Activated CD8-positive, alpha-beta memory T cell treated with anti-CD3 and anti-CD28 coated beads, Interleukin-2, amount 10 ng/mL, durations not matched to agents 7 days and 5 days (primary cell): ENCODE results near the gene RPAP3. TPM values are rescaled to one million over a fixed set of nuclear protein-coding genes. Genes with fewer than 3 reads are reported as not detected.
A peak's percentile ranks its signal among the peaks of the same experiment; 100 is the strongest.
"Not testable (repeated sequence)": the region's sequence is repeated elsewhere in the genome, so short reads cannot be mapped to it uniquely, and the experiment has no call there.

ENCODE experiments used
- ATAC-seq: fragments of 150-1000 bp; cut with Tn5 transposase; one replicate; pipeline ENCODE4 v1.10.0; 2021; ENCODE audit warnings: moderate library complexity
- CTCF ChIA-PET: fragments of 350-600 bp; sonication (Branson Sonifier 250); formaldehyde crosslinking; loops from one replicate; lab custom pipeline; 2021; ENCODE audit warnings: antibody characterized with exemption; lab: Charles Lee
- DNase-seq: peaks from one replicate; pipeline ENCODE4 v3.0.0-alpha.2; 2020
- H3K27ac Mint-ChIP-seq: one replicate; pipeline ENCODE4 v1.8.0; 2021; ENCODE audit warnings: mild to moderate bottlenecking, mixed read lengths
- H3K27me3 Mint-ChIP-seq: one replicate; pipeline ENCODE4 v1.8.0; 2021; ENCODE audit warnings: mixed read lengths
- H3K36me3 Mint-ChIP-seq: one replicate; pipeline ENCODE4 v1.8.0; 2021; ENCODE audit warnings: mild to moderate bottlenecking, mixed read lengths
- H3K4me1 Mint-ChIP-seq: one replicate; pipeline ENCODE4 v1.8.0; 2021; ENCODE audit warnings: mixed read lengths
- H3K4me3 Mint-ChIP-seq: one replicate; pipeline ENCODE4 v1.8.0; 2021; ENCODE audit warnings: mild to moderate bottlenecking, moderate library complexity, mixed read lengths
- H3K9me3 Mint-ChIP-seq: one replicate; pipeline ENCODE4 v1.8.0; 2022; ENCODE audit warnings: low read depth, mixed read lengths
- total RNA-seq, 2 experiments: library from RNA; stranded (reverse); gene quantifications; one replicate each; pipeline ENCODE4 v1.2.3, GENCODE V29; 2021

The RPAP3 gene
- total RNA-seq, 2 experiments from 2014 or later = 41.3 to 51.4 TPM

GRCh38 chr12:47635770-47636169 is 70.1 kb downstream of the RPAP3 start:
- CTCF ChIA-PET = interaction anchor here (2.5 kb wide), 1 partner anchor 22 kb away, joined by 6 read pairs; no protein-coding TSS in a partner anchor
- Mint-ChIP-seq H3K36me3 (peaks cover 56% of the 10 kb centered on the region), H3K9me3 (peaks cover 12% of the 10 kb centered on the region)
- H3K4me1 Mint-ChIP-seq, H3K4me3 Mint-ChIP-seq, ATAC-seq, DNase-seq, H3K27me3 Mint-ChIP-seq, H3K27ac Mint-ChIP-seq: not testable (repeated sequence)

GRCh38 chr12:47634127-47634526 is 71.7 kb downstream of the RPAP3 start:
- peak; percentile 23 for ATAC-seq
- CTCF ChIA-PET = no interaction called here

GRCh38 chr12:47621960-47622359 is 83.9 kb downstream of the RPAP3 start:
- DNase-seq (no peak), ATAC-seq (no peak)
- CTCF ChIA-PET = no interaction called here
- Mint-ChIP-seq H3K27ac (no peak overlapping the region), H3K4me3 (no peak overlapping the region), H3K36me3 (peaks cover 30% of the 10 kb centered on the region), H3K4me1 (no peaks in the 10 kb centered on the region), H3K27me3 (no peaks in the 10 kb centered on the region), H3K9me3 (no peaks in the 10 kb centered on the region)

More at GRCh38 chr12:47634127-47634526, 71.7 kb downstream of the RPAP3 start:
- no peak overlapping the region for H3K27ac Mint-ChIP-seq
- H3K27me3 Mint-ChIP-seq = no peaks in the 10 kb centered on the region
- H3K4me3 Mint-ChIP-seq = no peak overlapping the region
- peaks cover 46% of the 10 kb centered on the region for H3K36me3 Mint-ChIP-seq
- H3K9me3 Mint-ChIP-seq = peaks cover 9% of the 10 kb centered on the region
- no peak for DNase-seq
- H3K4me1 Mint-ChIP-seq = peaks cover 4% of the 10 kb centered on the region

GRCh38 chr12:47617476-47617875 is 88.4 kb downstream of the RPAP3 start:
- Mint-ChIP-seq H3K27me3 (no peaks in the 10 kb centered on the region), H3K9me3 (peaks cover 9% of the 10 kb centered on the region), H3K36me3 (peaks cover 30% of the 10 kb centered on the region), H3K27ac (no peak overlapping the region), H3K4me1 (no peaks in the 10 kb centered on the region), H3K4me3 (no peak overlapping the region)
- ATAC-seq (no peak), DNase-seq (no peak)
- CTCF ChIA-PET = no interaction called here

GRCh38 chr12:47616440-47616839 is 89.4 kb downstream of the RPAP3 start:
- no peak for ATAC-seq
- peaks cover 34% of the 10 kb centered on the region for H3K36me3 Mint-ChIP-seq
- H3K4me3 Mint-ChIP-seq = no peak overlapping the region

GRCh38 chr12:47615711-47616110 is 90.1 kb downstream of the RPAP3 start:
- H3K27me3 Mint-ChIP-seq = no peaks in the 10 kb centered on the region
- peaks cover 36% of the 10 kb centered on the region for H3K36me3 Mint-ChIP-seq
- no peak overlapping the region for H3K4me3 Mint-ChIP-seq
- no peak for DNase-seq
- no peak for ATAC-seq
- H3K9me3 Mint-ChIP-seq = peaks cover 14% of the 10 kb centered on the region
- CTCF ChIA-PET = no interaction called here
- H3K4me1 Mint-ChIP-seq = no peaks in the 10 kb centered on the region
- H3K27ac Mint-ChIP-seq = no peak overlapping the region

More at GRCh38 chr12:47616440-47616839, 89.4 kb downstream of the RPAP3 start:
- Mint-ChIP-seq H3K27me3 (no peaks in the 10 kb centered on the region), H3K27ac (no peak overlapping the region), H3K4me1 (no peaks in the 10 kb centered on the region), H3K9me3 (peaks cover 14% of the 10 kb centered on the region)
- CTCF ChIA-PET = no interaction called here
- DNase-seq = no peak

- Mint-ChIP-seq H3K4me1 (no peaks in the 10 kb centered on the region), H3K9me3 (peaks cover 18% of the 10 kb centered on the region), H3K36me3 (peaks cover 32% of the 10 kb centered on the region), H3K4me3 (no peak overlapping the region), H3K27ac (no peak overlapping the region), H3K27me3 (no peaks in the 10 kb centered on the region)
- CTCF ChIA-PET = no interaction called here
- DNase-seq (no peak), ATAC-seq (no peak)
Observed at GRCh38 chr12:47614521-47614920, 91.3 kb downstream of the RPAP3 start.

GRCh38 chr12:47612953-47613352 is 92.9 kb downstream of the RPAP3 start:
- DNase-seq (no peak), ATAC-seq (no peak)
- peaks cover 23% of the 10 kb centered on the region for H3K36me3 Mint-ChIP-seq
- H3K27me3 Mint-ChIP-seq = no peaks in the 10 kb centered on the region
- no peaks in the 10 kb centered on the region for H3K4me1 Mint-ChIP-seq
- peaks cover 19% of the 10 kb centered on the region for H3K9me3 Mint-ChIP-seq
- H3K27ac Mint-ChIP-seq = no peak overlapping the region
- H3K4me3 Mint-ChIP-seq = no peak overlapping the region
- CTCF ChIA-PET = no interaction called here

GRCh38 chr12:47611906-47612305 is 93.9 kb downstream of the RPAP3 start:
- peaks cover 20% of the 10 kb centered on the region for H3K36me3 Mint-ChIP-seq
- no peaks in the 10 kb centered on the region for H3K27me3 Mint-ChIP-seq
- CTCF ChIA-PET = no interaction called here
- H3K4me3 Mint-ChIP-seq = no peak overlapping the region
- H3K9me3 Mint-ChIP-seq = peaks cover 27% of the 10 kb centered on the region
- no peak for DNase-seq
- H3K4me1 Mint-ChIP-seq = no peaks in the 10 kb centered on the region
- no peak overlapping the region for H3K27ac Mint-ChIP-seq
- ATAC-seq = no peak

Other genes with a start within 250 kb of the RPAP3 start
- not detected for gene ENDOU, start 19.5 kb upstream of the RPAP3 start, total RNA-seq
- gene RAPGEF3, start 52.9 kb upstream of the RPAP3 start, total RNA-seq = 1 to 10 TPM; 1.5 to 1.9 TPM
- 10 to 100 TPM; 13.9 to 18.5 TPM for gene SLC48A1, start 67.2 kb upstream of the RPAP3 start, total RNA-seq
- gene HDAC7, start 113.9 kb upstream of the RPAP3 start, total RNA-seq = 100 to 1,000 TPM; 226 to 284 TPM
- 10 to 100 TPM; 34.9 to 69.8 TPM for gene VDR, start 199.0 kb upstream of the RPAP3 start, total RNA-seq